ENCODE measurements around the gene CORO6.

The CORO6 gene

DNA sequence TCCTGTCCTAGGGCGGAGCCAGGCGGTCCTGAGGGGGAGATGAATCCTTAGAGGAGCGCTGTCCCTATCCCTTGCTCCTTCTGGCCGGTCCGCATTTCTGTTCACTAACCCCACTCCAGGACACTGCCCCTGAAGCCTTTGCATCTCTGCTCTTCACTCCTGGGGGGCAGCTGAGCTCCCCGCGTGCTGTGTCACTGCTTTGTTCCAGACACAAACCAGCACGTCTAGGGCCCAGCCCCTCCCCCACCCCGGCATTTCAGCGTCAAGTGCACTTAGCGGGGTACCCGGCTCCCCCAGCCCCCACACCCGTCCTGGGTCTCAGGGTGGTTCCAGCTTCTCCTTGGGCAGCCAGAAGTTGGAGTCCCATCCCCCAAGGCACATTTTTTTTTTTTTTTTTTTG, 8.9 kb downstream of the CORO6 start:
- no peak for TF ChIP-seq FOXP2 (optimal IDR thresholded peaks at IDR 0.05; ENCODE audit: borderline replicate concordance, extremely low read depth, extremely low read length, insufficient read depth)
- no peak for TF ChIP-seq POLR2AphosphoS5 (IDR thresholded peaks at IDR 0.05; ENCODE audit: low read depth, low read length)
- no peak for TF ChIP-seq TAF1 (IDR thresholded peaks at IDR 0.05; ENCODE audit: borderline replicate concordance, insufficient read depth, low read length)
- no peak for TF ChIP-seq SIN3A (IDR thresholded peaks at IDR 0.05; ENCODE audit: borderline replicate concordance, insufficient read depth, low read length)
- TF ChIP-seq, protein P1, sequence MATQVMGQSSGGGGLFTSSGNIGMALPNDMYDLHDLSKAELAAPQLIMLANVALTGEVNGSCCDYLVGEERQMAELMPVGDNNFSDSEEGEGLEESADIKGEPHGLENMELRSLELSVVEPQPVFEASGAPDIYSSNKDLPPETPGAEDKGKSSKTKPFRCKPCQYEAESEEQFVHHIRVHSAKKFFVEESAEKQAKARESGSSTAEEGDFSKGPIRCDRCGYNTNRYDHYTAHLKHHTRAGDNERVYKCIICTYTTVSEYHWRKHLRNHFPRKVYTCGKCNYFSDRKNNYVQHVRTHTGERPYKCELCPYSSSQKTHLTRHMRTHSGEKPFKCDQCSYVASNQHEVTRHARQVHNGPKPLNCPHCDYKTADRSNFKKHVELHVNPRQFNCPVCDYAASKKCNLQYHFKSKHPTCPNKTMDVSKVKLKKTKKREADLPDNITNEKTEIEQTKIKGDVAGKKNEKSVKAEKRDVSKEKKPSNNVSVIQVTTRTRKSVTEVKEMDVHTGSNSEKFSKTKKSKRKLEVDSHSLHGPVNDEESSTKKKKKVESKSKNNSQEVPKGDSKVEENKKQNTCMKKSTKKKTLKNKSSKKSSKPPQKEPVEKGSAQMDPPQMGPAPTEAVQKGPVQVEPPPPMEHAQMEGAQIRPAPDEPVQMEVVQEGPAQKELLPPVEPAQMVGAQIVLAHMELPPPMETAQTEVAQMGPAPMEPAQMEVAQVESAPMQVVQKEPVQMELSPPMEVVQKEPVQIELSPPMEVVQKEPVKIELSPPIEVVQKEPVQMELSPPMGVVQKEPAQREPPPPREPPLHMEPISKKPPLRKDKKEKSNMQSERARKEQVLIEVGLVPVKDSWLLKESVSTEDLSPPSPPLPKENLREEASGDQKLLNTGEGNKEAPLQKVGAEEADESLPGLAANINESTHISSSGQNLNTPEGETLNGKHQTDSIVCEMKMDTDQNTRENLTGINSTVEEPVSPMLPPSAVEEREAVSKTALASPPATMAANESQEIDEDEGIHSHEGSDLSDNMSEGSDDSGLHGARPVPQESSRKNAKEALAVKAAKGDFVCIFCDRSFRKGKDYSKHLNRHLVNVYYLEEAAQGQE (IDR thresholded peaks at IDR 0.05; ENCODE audit: insufficient read depth in 1 of 2, low read depth in 2 of 2, low read length in 2 of 2) = no peak

DNA sequence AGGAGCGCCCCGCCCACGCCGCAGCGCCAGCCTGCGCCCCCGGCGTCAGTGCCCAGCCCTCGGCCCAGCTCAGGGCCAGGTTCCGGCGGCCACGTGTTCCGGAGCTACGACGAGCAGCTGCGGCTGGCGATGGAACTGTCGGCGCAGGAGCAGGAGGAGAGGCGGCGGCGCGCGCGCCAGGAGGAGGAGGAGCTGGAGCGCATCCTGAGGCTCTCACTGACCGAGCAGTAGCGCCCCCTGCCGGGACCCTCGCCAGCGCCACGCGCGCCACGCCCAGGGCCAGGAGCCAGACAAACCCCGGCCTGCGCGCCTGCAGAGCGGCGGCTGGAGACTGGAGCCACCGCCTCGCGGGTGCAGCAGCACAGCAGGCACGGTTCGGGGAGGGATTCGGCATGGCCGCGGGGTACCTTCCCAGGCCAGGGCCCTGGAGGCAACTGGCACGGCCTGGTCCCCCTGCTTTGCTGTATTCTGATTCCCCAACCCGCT, 9.3 kb downstream of the CORO6 start:
- TF ChIP-seq TAF1 (IDR thresholded peaks at IDR 0.05; ENCODE audit: borderline replicate concordance, insufficient read depth, low read length) (no peak), SIN3A (IDR thresholded peaks at IDR 0.05; ENCODE audit: borderline replicate concordance, insufficient read depth, low read length) (no peak), FOXP2 (optimal IDR thresholded peaks at IDR 0.05; ENCODE audit: borderline replicate concordance, extremely low read depth, extremely low read length, insufficient read depth) (no peak), POLR2AphosphoS5 (IDR thresholded peaks at IDR 0.05; ENCODE audit: low read depth, low read length) (no peak)
- TF ChIP-seq, protein P1 (IDR thresholded peaks at IDR 0.05; ENCODE audit: insufficient read depth in 1 of 2, low read depth in 2 of 2, low read length in 2 of 2) = no peak

DNA sequence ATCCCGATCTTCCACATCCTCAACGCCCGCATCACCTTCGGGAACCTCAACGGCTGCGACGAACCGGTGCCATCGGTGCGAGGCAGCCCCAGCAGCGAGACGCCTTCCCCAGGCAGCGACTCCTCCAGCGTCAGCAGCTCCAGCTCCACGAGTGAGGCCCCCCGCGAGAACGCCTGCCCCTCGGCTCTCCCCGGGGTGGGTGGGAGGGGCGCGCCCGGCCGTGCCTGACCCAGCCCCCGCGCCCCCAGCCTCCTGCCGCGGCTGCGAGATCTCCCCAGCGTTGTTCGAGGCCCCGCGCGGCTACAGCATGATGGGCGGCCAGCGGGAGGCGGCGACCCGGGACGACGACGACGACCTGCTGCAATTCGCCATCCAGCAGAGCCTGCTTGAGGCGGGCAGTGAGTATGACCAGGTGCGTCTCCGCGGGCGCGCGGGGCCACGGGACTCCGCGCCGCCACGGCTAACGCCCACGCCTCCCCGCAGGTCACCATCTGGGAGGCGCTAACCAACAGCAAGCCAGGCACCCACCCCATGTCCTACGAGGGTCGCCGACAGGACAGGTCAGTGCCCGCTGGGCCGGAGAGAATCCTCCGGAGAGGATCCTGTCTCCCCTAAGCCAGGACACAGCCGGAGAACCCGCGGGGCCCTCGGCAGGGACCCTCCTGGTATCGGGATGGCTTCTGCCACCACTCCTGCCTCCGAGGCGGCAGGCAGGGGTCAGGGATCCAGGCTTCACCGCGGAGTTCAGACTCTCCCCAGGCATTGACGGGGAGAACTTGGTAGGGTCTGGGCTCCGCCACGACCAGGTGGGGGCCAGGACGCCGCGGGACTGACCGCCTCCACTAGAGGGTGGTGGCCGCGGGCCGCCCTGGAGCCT, 10.1 kb downstream of the CORO6 start:
- TF ChIP-seq SIN3A (IDR thresholded peaks at IDR 0.05; ENCODE audit: borderline replicate concordance, insufficient read depth, low read length) (no peak), TAF1 (IDR thresholded peaks at IDR 0.05; ENCODE audit: borderline replicate concordance, insufficient read depth, low read length) (no peak), FOXP2 (optimal IDR thresholded peaks at IDR 0.05; ENCODE audit: borderline replicate concordance, extremely low read depth, extremely low read length, insufficient read depth) (no peak), POLR2AphosphoS5 (IDR thresholded peaks at IDR 0.05; ENCODE audit: low read depth, low read length) (no peak)
- TF ChIP-seq, protein P1 (IDR thresholded peaks at IDR 0.05; ENCODE audit: insufficient read depth in 1 of 2, low read depth in 2 of 2, low read length in 2 of 2) = no peak

DNA sequence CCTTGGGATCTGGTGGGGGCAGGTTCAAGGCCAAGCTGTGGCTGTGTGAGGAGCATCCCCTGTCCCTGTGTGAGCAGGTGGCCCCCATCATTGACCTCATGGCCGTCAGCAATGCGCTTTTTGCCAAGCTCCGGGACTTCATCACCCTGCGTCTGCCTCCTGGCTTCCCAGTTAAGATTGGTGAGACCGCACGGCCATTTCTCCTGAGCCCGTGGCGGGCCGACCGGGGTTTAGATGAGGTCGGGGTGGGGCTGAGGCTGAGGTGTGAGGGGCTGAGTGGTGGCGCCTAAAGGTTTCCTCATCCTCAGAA, 10.7 kb downstream of the CORO6 start:
- TF ChIP-seq, protein P1 (IDR thresholded peaks at IDR 0.05; ENCODE audit: insufficient read depth in 1 of 2, low read depth in 2 of 2, low read length in 2 of 2) = no peak
